ENCODE data around the gene ADNP. TPM values are rescaled to one million over a fixed set of nuclear protein-coding genes. Genes with fewer than 3 reads are reported as not detected.

The ADNP gene
- total and polyA plus RNA-seq, 12 donors = 32.4 to 76.4 (median 54.0) TPM

GRCh38 chr20:50916257-50916656, 15.0 kb downstream of the ADNP start:
- H3K9me3 ChIP-seq (replicated peaks in 1 of 3) = no peaks in the 10 kb centered on the region
- H3K27me3 ChIP-seq = no peaks in the 10 kb centered on the region
- no peak for DNase-seq
- peak overlapping the region in 3 of 5 donors; percentile 3 to 36 (median 4) for H3K27ac ChIP-seq
- H3K36me3 ChIP-seq (replicated peaks in 1 of 2) = no peaks in the 10 kb centered on the region
- TF ChIP-seq CTCF (IDR thresholded peaks at IDR 0.05) = no peak
- TF ChIP-seq POLR2A (IDR thresholded peaks at IDR 0.05) = no peak
- no peak overlapping the region for H3K4me3 ChIP-seq
- 61 to 63% (median 63%) methylated on average over 5 of the region's 5 CpGs for whole genome bisulfite sequencing, 4 donors
- intact Hi-C loops (cut with DNase I) = no loop called here
- H3K4me1 ChIP-seq (replicated peaks in 1 of 2) = peaks cover 44 to 86% of the 10 kb centered on the region in 2 donors

- peaks cover 49 to 85% of the 10 kb centered on the region in 2 donors for H3K4me1 ChIP-seq (replicated peaks in 1 of 2)
- H3K9me3 ChIP-seq (replicated peaks in 1 of 3) = no peaks in the 10 kb centered on the region
- no peaks in the 10 kb centered on the region for H3K27me3 ChIP-seq
- intact Hi-C loops (cut with DNase I) = no loop called here
- no peaks in the 10 kb centered on the region for H3K36me3 ChIP-seq (replicated peaks in 1 of 2)
- TF ChIP-seq POLR2A (IDR thresholded peaks at IDR 0.05) (no peak), CTCF (IDR thresholded peaks at IDR 0.05) (no peak)
- H3K4me3 ChIP-seq = no peak overlapping the region
- DNase-seq = no peak
- 33 to 41% (median 39%) methylated on average over 3 of the region's 3 CpGs for WGBS, 4 donors
- peak overlapping the region in 1 of 5 donors; percentile 36 for H3K27ac ChIP-seq
Measured at GRCh38 chr20:50915424-50915823, 15.8 kb downstream of the ADNP start.

- Histone ChIP-seq H3K27me3 (no peaks in the 10 kb centered on the region), H3K4me1 (replicated peaks in 1 of 2) (peaks cover 48 to 70% of the 10 kb centered on the region in 2 donors), H3K9me3 (replicated peaks in 1 of 3) (no peaks in the 10 kb centered on the region), H3K27ac (no peak overlapping the region), H3K36me3 (replicated peaks in 1 of 2) (no peaks in the 10 kb centered on the region), H3K4me3 (no peak overlapping the region)
- no peak for DNase-seq
- 65 to 85% (median 70%) methylated on average over 2 of the region's 2 CpGs for WGBS, 4 donors
- intact Hi-C loops (cut with DNase I) = no loop called here
- no peak for TF ChIP-seq POLR2A (IDR thresholded peaks at IDR 0.05)
- no peak for TF ChIP-seq CTCF (IDR thresholded peaks at IDR 0.05)
Measured at GRCh38 chr20:50913690-50914375, 17.4 kb downstream of the ADNP start.

GRCh38 chr20:50911716-50912115, 19.5 kb downstream of the ADNP start:
- DNase-seq = no peak
- peak overlapping the region in 1 of 5 donors; percentile 21 for H3K27ac ChIP-seq
- WGBS, 4 donors = 25 to 60% (median 39%) methylated on average over 1 of the region's 1 CpG
- no peaks in the 10 kb centered on the region for H3K36me3 ChIP-seq (replicated peaks in 1 of 2)
- H3K4me3 ChIP-seq = no peak overlapping the region
- H3K4me1 ChIP-seq (replicated peaks in 1 of 2) = peaks cover 35 to 49% of the 10 kb centered on the region in 2 donors
- H3K9me3 ChIP-seq (replicated peaks in 1 of 3) = no peaks in the 10 kb centered on the region
- intact Hi-C loops (cut with DNase I) = no loop called here
- H3K27me3 ChIP-seq = no peaks in the 10 kb centered on the region
- no peak for TF ChIP-seq POLR2A (IDR thresholded peaks at IDR 0.05)
- TF ChIP-seq CTCF (IDR thresholded peaks at IDR 0.05) = no peak
